ENCODE measurements around the gene SLC35A3.

SLC35A3 gene

GRCh38 chr1:100074604-100075395, 105.0 kb downstream of the SLC35A3 start:
- in situ Hi-C loops (cut with MboI; ENCODE audit: low sequenced_read_pairs), result no loop called here

DNA sequence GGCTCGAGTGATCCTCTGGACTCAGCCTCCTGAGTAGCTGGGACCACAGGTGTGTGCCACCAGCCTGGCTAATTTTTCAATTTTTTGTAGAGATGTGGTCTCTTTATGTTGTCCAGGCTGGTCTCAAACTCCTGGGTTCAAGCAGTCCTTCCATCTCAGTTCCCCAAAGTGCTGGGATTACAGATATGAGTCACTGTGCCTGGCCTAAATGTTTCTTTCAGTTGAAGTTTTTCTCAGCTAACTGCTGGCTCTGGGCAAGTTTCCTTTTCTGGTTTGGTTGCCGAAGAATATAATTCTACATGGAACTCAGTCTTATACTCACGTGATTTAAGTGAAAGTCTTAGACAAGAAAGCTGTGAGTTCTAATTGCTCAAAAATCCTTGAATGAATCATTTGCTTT, 106.0 kb downstream of the SLC35A3 start:
- in situ Hi-C loops (cut with MboI; ENCODE audit: low sequenced_read_pairs), result no loop called here

DNA sequence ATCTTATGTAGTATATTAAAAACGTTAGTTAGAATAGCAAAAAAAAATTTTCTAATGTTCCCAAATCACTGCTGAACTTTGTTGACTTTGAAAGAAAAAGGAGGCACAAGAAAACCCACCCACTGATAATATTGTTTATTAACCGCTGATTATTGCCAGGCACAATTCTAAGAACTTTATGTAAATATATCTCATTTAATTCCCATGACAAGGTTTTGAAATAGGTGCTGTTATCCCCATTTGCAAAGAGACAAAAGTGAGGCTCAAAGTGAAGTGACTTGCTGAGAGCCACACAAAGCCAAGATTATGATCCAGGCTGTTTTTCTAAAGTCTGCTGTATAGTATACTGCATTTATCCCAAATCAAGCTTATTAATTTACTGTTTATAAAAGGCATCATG, 106.5 kb downstream of the SLC35A3 start:
- in situ Hi-C loops (cut with MboI; ENCODE audit: low sequenced_read_pairs), result no loop called here

DNA sequence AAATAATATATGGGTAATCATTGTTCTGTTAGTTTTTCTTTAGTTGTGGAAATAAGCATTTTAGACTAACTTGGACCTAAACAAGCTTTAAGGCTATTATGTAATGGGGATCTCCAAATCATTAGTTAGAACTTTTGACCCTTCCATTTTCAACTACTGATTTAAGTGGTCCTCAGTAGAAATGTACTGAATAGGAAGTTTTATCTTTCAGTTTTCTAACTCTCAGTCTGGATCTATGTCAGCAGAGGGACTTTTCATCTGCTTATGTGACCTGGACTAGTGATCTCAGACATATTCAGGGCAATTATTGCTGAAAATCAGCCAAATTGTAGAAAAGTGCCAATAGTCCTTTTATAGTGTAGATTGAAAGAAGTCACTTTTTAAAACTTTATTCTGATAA, 106.9 kb downstream of the SLC35A3 start:
- in situ Hi-C loops (cut with MboI; ENCODE audit: low sequenced_read_pairs), result no loop called here

DNA sequence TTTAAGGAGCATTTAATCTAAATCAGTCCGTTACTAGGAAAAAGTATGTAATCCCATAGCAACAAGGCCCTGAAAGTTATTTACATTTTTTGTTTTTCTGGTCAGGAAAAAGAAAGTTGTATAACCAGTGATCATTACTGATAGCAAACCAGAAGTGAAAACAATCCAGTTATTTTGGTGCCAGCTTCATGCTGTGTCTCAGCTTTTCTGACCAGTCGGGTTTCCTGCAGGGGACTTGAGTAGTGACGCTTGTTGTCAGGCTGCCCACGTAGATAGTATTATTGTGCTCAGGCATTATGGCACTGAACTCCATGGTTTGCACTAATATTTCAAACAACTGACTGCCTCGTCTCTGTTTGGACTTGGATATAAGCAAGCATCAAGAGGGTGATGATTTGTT, 107.7 kb downstream of the SLC35A3 start:
- in situ Hi-C loops (cut with MboI; ENCODE audit: low sequenced_read_pairs), result no loop called here

GRCh38 chr1:100080331-100080730, 110.5 kb downstream of the SLC35A3 start:
- in situ Hi-C loops (cut with MboI; ENCODE audit: low sequenced_read_pairs), result no loop called here

Measured in HL-60/S4 treated with phorbol 12-myristate 13-acetate at 8.2 ng/mL for 4 days and 3 days (cell line).